ENCODE results near the gene PIK3R5.

PIK3R5 gene

GRCh38 chr17:8843344-8843743 lies 122.2 kb downstream of the PIK3R5 start:
- no peak overlapping the region for H3K4me3 ChIP-seq (ENCODE audit: low read depth, low read length)
- TF ChIP-seq, protein P1, sequence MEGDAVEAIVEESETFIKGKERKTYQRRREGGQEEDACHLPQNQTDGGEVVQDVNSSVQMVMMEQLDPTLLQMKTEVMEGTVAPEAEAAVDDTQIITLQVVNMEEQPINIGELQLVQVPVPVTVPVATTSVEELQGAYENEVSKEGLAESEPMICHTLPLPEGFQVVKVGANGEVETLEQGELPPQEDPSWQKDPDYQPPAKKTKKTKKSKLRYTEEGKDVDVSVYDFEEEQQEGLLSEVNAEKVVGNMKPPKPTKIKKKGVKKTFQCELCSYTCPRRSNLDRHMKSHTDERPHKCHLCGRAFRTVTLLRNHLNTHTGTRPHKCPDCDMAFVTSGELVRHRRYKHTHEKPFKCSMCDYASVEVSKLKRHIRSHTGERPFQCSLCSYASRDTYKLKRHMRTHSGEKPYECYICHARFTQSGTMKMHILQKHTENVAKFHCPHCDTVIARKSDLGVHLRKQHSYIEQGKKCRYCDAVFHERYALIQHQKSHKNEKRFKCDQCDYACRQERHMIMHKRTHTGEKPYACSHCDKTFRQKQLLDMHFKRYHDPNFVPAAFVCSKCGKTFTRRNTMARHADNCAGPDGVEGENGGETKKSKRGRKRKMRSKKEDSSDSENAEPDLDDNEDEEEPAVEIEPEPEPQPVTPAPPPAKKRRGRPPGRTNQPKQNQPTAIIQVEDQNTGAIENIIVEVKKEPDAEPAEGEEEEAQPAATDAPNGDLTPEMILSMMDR (IDR thresholded peaks at IDR 0.05; ENCODE audit: low read depth, low read length): no peak

DNA sequence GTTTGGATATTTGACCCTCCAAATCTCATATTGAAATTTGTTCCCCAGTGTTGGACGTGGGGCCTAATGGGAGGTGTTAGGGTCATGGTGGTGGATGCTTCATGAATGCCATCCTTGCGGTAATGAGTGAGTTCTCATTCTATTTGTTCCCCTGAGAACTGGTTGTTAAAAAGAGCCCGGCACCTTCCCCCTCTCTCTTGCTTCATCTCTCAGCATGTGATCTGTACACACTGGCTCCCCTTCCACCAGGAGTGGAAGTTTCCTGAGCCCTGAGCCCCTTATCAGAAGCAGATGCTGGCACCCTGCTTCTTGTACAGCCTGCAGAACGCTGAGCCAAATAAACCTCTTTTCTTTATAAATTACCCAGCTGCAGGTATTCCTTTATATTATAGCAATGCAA lies 123.7 kb downstream of the PIK3R5 start:
- TF ChIP-seq, protein P1 (IDR thresholded peaks at IDR 0.05; ENCODE audit: low read depth, low read length): no peak
- H3K4me3 ChIP-seq (ENCODE audit: low read depth, low read length): no peak overlapping the region

DNA sequence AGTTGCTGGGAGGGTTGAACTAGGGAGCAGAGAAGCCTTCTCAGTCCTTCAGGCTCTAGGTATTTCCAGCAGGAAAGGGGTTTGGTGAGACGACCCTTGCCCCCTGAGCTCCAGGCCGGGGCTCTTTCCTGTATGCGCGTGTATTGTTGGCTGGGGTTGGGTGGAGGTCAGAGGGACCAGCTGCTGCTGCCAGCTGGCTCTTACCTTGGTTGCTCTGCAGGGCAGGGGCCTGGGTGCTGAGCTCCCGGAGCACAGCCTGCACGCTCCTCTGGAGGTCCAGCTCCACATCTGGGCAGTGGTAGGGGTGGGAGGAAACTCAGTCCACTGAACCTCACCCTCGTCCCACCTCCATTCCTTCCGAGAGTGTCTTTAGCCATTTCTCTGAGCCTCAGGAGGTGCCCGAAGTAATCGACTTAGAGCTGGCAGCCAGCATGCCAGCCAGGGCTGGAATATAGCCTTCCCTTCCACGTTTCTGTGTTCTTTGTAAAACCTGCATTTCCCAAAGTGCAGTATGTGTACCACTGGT lies 126.0 kb downstream of the PIK3R5 start:
- H3K4me3 ChIP-seq (ENCODE audit: low read depth, low read length): no peak overlapping the region
- TF ChIP-seq, protein P1 (IDR thresholded peaks at IDR 0.05; ENCODE audit: low read depth, low read length): no peak

DNA sequence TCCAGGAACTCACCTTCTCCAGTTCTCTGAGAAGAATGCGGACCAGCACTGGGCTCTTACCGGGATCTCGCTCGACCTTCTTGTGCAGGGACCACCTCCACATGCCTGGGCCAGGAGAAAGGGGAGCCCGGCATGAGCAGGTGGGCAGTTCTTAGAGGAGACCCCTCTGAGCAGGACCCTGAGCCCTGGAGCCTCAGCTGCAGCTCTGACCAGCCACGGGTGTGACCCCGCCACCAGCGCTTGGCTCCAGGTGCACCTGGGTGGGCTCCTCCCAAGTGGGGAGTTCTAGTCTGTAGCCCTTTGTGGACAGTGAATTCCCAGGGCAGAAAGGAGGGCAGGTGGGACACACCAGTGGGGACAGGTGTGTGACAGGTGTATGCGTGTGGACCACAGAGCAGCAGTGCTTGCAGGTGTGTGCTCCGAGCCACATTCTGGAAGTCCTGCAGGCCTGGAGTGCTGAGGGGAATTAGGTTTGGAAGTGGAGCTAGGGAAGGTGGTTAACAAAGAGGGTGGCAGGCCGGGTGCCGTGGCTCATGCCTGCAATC lies 126.9 kb downstream of the PIK3R5 start:
- TF ChIP-seq, protein P1 (IDR thresholded peaks at IDR 0.05; ENCODE audit: low read depth, low read length): no peak
- no peak overlapping the region for H3K4me3 ChIP-seq (ENCODE audit: low read depth, low read length)

- TF ChIP-seq, protein P1 (IDR thresholded peaks at IDR 0.05; ENCODE audit: low read depth, low read length): no peak
- no peak overlapping the region for H3K4me3 ChIP-seq (ENCODE audit: low read depth, low read length)
Observed at GRCh38 chr17:8837563-8838075, 127.9 kb downstream of the PIK3R5 start.

DNA sequence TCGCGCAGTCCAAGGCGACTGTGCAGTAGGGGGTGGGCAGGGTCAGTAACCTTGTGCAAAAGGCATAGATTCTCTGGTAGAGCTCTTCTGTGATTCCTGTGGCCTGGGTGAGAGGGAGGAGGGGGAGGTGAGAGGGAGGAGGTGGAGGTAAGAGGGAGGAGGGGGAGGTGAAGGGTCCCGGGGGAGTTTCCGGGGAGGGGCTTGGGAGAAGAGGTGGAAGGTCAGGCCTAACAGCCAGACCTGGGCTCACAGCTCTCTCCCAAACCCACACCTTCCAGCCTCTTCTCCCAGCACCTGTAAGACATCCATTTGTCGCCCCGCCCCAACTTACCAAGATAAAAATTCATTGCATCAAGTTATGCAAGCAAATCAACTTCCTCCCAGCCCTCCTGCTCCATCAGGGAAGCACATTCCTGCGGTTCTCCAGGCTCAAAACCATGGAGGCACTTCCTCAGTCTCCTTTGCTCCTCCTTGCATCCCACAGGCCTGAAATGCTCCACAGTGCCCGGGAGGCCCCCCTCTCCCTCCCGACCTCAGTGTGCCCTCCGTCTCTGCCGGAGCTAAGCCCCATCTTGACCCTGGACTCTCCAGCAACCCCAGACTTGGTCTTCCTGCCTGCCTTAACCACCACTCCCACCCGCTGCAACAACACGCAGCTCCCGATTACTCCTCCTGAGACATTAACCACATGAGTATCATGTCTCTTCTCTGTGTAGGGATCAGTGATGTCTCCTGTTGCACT lies 128.5 kb downstream of the PIK3R5 start:
- H3K4me3 ChIP-seq (ENCODE audit: low read depth, low read length): no peak overlapping the region
- TF ChIP-seq, protein P1 (IDR thresholded peaks at IDR 0.05; ENCODE audit: low read depth, low read length): no peak

Measured in WI38 (cell line).